ENCODE measurements around the gene ALOXE3.

Gene ALOXE3

DNA sequence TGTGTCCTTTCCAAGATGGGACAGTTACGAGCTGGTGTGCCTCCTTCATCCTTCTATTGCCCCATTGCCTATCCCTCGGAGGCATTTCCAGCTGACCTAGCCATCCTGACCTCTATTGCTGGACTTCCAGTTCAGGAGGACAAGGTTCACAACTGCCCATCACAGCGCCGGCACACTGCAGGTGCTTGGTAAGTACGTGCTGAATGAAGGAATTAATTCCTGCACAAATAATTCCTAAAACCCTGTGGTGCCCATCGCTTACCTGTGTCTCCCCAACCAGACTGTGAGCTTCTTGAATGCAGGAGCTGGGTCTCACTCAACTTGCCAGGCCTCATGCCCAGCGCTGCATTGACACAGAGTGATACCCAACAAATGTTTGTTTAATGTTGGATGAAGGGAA, 66.5 kb downstream of the ALOXE3 start:
- DNase-seq (ENCODE audit: low read depth, low spot score): no peak

DNA sequence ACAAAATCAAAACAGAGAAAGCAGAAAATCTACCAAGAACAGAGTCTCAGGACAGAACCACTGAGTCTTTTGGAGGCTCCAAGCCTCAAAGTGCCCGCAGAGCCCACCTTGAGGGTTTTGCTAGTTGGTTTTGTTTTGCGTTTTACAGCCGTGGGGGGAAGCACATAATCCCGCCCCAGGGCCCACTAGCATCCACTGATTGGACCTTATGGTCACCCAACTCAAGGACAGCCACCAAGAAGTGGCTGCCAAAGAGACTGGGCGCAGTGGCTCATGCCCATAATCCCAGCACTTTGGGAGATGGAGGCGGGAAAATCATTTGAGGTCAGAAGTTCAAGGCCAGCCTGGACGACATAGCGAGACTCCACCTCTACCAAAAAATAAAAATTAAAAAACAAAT, 69.6 kb downstream of the ALOXE3 start:
- no peak for DNase-seq (ENCODE audit: low read depth, low spot score)

DNA sequence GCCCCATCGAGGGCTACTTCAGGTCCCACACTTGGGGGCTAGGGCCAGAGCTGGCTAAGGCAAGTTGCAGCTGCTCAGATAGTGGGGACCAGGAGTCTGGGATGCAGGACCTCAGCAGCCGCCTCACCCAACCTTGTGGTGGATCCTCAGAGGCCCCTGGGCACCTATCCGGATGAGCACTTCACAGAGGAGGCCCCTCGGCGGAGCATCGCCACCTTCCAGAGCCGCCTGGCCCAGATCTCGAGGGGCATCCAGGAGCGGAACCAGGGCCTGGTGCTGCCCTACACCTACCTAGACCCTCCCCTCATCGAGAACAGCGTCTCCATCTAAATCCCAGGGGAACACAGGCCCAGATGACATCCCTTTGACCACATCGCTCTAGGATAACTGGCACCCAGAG, 70.1 kb downstream of the ALOXE3 start:
- no peak for DNase-seq (ENCODE audit: low read depth, low spot score)

DNA sequence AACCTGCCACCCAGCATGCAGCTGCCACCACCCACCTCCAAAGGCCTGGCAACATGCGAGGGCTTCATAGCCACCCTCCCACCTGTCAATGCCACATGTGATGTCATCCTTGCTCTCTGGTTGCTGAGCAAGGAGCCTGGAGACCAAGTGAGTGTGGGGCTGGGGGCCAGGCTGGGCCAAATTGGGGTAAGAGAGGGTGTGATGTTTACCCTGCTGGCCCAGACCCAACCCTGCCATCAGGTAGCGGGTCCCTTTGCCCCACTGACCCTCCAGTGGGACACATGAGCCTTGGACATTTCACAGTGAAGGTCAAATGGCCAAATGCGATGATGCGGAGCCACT, 70.6 kb downstream of the ALOXE3 start:
- DNase-seq (ENCODE audit: low read depth, low spot score): no peak

DNA sequence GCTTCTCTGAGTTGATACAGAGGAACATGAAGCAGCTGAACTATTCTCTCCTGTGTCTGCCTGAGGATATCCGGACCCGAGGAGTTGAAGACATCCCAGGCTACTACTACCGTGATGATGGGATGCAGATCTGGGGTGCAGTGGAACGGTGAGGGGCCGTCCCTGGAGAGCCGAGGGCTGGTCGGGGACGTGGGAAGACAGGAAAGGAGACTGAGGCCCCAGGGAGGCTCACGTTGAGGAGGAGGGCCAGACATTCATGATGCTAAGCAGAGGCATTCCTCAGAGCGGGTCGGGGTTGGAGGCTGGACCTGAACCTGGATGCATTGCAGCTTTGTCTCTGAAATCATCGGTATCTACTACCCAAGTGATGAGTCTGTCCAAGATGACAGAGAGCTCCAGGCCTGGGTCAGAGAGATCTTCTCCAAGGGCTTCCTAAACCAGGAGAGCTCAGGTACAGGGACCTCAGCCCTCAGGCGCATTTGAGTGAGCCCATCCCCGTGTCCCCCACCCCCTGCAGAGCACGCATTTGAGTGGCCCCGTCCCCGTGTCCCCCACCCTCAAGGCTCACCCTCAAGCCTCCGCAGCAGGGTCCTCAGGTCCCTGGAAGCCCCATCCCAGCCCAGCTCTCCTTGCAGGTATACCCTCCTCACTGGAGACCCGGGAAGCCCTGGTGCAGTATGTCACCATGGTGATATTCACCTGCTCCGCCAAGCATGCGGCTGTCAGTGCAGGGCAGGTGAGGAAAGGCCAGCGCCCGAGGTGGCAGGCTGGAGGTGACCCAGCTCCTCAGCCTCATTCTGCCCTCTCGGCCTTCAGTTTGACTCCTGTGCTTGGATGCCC, 71.2 kb downstream of the ALOXE3 start:
- no peak for DNase-seq (ENCODE audit: low read depth, low spot score)

DNA sequence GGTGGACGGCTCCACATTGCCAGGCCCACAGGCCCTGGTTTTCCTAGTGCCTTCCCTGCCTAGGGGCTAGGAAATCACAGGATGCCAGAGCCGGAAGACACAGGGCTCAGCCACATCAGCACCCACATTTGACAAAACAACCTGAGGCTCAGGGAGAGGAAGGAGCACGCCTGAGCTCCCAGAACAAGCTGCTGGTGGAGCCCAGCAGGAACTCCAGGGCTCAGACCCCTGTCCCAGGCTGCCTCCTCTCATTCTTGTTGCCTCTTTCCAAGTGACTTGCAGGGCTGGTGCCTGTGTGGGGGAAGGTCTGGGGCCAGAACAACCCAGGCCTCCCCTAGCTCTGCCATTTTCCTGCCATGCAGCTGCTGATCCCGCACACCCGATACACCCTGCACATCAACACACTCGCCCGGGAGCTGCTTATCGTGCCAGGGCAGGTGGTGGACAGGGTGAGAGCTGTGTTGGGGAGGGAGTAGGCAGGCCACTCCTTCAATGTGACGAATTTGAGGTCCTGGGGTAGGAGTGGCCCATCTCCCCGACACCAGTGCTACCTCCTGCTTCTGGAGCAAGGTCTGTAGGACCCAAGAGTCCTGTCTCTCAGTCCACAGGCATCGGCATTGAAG, 71.9 kb downstream of the ALOXE3 start:
- DNase-seq (ENCODE audit: low read depth, low spot score): no peak
